Muscle of arm (tissue), 12 donors: ENCODE measurements around the gene PTPN1. TPM values are rescaled to one million over a fixed set of nuclear protein-coding genes. Genes with fewer than 3 reads are reported as not detected.

ENCODE experiments used
- DNase-seq: peaks from one replicate; pipeline ENCODE4 v3.0.0-alpha.2; 2013
- polyA plus RNA-seq, 12 donors: library from polyadenylated mRNA; unstranded; fragments of 120-200 nt; gene quantifications; one replicate each; pipeline ENCODE4 v1.2.1, GENCODE V29; 2013; ENCODE audit not compliant: insufficient read length in 12 of 12

The PTPN1 gene
- polyA plus RNA-seq, 12 donors: 16.9 to 22.1 (median 18.5) TPM; not detected in 1

DNA sequence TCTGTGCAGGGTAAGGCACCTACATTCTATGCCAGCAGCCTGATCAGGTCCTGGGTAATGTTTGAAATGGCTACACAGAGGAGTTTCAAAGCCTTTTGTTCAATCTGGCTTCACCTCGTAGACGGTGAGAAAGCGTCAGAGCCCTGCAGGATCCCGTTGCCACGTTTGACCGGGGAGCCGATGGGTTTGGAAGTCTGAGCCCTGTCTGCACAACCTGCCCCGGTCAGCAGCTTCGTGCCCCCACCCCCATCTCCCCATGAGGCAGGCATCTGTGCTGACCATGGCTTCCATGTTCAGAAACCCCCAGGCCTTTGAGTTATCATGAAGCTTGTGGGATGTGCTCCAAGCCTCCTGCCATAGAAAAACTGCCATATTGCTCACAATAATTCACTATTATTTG, 63.9 kb downstream of the PTPN1 start:
- no peak for DNase-seq

DNA sequence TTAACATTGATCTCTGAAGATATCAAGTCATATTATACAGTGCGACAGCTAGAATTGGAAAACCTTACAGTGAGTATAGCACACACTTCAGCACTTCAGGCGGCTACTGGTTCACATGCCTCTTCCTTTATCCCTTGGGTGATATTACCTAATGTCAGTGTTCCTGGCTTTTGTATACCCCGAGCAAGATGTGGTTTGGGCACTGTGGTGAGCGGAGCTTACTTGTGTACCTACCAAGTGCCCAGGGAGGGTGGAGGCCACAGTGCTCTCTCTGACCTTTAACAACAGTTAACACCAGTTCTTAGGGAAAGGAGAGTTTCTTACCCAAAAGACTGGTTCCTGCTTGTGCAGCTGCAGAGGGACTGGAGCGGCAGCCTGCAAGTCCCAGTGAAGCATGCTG, 64.4 kb downstream of the PTPN1 start:
- no peak for DNase-seq

DNA sequence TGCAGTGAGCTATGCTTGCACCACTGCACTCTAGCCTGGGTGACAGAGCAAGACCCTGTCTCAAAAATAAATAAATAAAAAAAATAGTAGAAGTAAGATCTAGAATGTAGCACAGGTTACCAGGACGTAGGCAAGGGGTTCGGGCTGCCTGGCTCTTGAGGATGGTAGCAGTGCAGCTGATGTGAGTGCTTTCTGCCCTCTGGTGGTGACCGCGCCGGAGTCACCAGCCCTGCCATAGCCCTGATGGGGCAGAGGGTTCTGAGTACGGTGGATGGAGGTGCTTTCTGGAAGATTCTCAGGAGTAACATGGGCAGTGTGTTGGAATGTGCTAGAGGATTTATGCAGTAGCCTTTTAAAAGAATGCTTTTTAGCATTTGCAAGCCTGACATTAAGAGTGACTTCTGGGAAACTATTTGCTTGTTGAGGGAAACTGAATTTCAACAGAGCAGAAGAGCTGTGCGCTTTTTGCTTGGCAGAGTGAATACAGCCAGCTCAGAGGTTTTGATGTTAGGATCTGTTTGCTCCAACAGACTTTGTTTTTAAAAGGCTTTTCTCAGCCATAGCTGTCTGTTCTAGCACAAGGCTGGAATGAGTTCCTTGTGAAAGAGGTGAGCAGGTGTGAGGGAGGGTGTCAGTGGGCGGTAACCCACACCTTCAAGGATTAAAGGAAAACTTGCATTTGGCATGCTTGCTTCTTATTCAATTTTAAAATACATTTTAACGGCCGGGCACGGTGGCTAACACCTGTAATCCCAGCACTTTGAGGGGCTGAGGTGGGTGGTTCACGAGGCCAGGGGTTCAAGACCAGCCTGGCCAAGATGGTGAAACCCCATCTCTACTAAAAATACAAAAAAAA, 65.9 kb downstream of the PTPN1 start:
- no peak for DNase-seq

DNA sequence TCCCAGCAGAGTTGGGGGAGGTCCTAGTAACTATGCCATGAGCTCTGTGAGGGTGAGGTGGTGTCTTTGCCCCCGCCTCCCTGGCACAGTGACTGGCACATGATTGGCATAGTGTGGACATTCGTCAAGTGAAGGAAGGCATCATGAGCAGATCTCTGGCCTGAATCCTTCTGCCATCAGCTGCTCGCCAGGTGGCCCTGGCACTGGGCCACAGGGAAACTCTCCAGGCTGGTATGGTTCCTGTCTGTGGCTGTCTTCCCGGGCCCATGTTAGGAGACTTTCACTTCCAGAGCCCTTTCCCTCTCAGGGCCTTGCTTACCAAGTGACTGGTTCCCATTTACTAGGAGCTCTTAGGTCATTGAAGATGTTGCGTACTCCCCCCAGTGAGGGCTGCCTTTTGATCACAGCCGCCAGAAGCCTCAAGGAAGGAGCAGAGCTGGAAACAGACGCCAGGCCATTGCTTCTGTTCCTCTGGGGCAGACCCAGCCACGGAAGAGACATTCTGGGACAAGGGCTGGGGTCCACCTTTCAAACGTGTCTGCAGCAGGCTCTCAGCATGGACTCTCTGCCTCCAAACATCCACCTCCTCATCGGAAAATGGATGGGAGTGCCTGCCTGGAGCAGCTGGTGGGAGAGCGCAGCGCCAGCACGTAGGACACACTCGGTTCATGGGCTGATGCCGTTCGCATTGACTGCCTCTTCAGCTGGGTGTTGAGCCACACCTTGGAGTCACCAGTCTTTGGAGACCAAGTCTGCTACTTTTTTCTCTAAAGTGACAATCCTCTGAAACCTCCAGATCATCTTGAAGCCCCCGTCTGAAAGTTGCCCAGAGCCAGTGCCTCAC, 67.2 kb downstream of the PTPN1 start:
- DNase-seq: no peak

DNA sequence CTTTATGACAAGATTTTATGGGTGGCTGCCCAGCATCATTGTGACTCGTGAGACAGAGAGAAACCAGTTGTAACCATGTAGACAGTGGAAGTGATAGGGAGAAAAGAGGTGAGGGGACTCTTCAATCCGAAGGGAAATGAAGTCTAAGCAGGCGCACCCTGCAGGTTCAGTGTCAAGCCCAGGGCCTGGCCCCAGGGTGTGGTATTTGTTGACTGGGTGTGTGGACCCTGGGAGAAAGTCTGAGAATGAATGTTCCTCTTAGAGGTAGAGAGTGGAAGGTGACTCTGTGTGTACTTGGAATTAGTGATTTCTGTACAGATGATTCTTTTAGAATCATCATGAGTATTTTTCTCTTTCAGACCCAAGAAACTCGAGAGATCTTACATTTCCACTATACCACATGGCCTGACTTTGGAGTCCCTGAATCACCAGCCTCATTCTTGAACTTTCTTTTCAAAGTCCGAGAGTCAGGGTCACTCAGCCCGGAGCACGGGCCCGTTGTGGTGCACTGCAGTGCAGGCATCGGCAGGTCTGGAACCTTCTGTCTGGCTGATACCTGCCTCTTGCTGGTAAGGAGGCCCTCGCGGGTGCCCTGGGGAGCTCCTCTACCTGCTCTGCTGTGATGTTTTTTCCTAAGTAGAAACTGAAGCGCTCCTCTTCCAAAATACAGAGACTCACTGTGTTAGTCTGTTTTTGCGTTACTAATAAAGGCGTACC, 68.0 kb downstream of the PTPN1 start:
- no peak for DNase-seq

DNA sequence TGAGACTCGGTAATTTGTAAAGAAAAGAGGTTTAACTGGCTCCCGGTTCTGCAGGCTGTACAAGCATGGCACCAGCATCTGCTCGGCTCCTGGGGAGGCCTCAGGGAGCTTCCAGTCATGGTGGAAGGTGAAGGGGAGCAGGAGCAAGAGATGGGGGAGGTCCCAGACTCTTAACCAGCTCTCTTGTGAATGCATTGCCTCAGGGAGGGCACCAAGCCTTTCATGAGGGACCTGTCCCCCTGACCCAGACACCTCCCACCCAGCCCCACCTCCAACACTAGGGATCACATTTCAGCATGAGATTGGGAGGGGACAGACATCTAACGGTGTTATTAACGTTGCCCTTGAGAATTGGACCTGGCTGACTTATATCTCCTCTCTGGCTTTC, 68.6 kb downstream of the PTPN1 start:
- no peak for DNase-seq

DNA sequence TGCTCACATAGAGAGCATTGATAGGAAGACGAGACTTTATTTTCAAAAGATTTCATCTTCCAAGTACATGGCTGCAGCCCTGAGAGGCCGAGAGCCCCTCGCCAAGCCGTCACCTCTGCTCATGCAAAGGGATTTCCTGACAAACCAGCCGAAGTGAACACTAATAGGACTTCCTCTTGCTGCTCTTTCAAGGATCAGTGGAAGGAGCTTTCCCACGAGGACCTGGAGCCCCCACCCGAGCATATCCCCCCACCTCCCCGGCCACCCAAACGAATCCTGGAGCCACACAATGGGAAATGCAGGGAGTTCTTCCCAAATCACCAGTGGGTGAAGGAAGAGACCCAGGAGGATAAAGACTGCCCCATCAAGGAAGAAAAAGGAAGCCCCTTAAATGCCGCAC, 69.3 kb downstream of the PTPN1 start:
- DNase-seq: no peak

DNA sequence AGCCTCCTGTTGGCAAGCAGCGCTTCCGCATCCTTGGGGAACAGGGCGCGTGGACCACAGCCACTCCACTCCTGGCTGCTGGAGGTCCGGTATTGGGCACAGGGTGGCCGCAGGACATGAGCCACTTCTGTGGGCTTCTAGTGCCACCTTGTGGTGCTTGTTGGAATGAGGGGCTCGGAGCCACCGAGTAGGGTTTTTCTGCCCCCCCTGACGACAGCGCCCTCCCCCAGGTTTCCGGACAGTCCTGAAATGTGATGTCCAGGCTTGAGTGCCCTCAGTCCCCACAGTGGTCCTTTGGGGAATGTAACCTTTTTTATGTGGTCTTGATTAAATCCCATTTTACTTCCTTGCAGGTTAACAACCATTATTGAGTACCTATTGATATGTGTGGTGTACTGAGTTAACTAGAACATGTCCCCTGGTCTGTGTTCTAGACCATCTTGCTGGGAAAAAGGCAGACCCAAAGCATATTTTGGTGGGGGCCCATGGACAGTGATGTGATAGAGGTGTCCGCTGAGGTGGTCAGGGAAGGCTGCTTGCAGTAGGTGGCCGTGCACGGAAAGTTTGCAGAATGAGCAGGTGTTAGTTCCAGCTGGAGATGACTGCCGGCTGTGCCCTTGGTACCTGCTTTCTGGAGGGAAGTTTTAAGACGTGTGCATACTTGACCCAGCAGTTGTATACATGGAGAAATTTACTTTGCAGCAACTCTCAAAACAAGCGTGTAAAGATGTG, 70.0 kb downstream of the PTPN1 start:
- peak; percentile 52 for DNase-seq

DNA sequence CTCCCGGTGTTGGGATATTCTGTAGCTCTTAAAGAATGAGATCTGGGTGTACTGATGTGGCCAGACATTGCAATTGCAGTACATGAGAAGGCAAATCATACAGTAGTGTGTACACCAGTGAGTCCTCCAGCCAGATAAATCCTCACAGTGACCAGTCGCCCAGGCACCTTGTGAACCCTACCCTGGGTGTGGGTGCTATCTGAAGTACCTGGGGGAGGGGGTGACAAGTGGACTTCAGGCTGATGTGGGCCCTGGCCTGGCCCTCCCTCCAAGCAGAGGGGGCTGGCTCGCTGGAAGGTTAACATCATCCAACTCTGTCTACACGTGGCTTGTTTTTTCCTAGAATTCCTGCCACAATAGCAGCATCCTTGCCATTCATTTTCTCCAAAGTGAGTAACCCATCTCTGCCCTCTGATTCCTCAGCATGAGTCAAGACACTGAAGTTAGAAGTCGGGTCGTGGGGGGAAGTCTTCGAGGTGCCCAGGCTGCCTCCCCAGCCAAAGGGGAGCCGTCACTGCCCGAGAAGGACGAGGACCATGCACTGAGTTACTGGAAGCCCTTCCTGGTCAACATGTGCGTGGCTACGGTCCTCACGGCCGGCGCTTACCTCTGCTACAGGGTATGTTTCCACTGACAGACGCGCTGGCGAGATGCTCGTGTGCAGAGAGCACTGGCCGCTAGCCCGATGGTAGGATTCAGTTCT, 70.8 kb downstream of the PTPN1 start:
- no peak for DNase-seq

DNA sequence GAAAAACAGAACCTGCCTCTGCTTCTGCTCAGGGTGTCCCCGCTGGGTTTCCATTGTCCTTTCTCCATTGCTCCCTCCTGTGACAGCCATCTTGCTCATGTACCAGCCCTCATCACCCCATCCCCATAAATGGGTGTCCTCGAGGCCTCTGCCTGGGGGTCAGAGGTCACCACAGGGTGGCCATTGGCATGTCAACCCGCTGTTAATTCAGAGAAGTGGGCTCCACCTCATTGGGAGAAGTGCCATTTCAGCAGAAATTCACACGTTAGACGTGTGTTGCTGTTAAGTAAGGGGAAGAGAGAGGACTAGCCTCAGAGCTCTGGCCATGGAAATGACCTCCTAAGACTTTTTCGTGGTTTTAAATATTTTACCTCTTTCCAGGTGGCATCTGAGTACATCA, 71.9 kb downstream of the PTPN1 start:
- DNase-seq: no peak

DNA sequence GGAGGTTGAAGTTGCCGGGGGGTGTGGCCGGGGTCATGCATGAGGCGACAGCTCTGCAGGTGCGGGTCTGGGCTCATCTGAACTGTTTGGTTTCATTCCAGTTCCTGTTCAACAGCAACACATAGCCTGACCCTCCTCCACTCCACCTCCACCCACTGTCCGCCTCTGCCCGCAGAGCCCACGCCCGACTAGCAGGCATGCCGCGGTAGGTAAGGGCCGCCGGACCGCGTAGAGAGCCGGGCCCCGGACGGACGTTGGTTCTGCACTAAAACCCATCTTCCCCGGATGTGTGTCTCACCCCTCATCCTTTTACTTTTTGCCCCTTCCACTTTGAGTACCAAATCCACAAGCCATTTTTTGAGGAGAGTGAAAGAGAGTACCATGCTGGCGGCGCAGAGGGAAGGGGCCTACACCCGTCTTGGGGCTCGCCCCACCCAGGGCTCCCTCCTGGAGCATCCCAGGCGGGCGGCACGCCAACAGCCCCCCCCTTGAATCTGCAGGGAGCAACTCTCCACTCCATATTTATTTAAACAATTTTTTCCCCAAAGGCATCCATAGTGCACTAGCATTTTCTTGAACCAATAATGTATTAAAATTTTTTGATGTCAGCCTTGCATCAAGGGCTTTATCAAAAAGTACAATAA, 72.5 kb downstream of the PTPN1 start:
- no peak for DNase-seq

DNA sequence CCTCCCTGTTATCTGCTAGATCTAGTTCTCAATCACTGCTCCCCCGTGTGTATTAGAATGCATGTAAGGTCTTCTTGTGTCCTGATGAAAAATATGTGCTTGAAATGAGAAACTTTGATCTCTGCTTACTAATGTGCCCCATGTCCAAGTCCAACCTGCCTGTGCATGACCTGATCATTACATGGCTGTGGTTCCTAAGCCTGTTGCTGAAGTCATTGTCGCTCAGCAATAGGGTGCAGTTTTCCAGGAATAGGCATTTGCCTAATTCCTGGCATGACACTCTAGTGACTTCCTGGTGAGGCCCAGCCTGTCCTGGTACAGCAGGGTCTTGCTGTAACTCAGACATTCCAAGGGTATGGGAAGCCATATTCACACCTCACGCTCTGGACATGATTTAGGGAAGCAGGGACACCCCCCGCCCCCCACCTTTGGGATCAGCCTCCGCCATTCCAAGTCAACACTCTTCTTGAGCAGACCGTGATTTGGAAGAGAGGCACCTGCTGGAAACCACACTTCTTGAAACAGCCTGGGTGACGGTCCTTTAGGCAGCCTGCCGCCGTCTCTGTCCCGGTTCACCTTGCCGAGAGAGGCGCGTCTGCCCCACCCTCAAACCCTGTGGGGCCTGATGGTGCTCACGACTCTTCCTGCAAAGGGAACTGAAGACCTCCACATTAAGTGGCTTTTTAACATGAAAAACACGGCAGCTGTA, 73.4 kb downstream of the PTPN1 start:
- no peak for DNase-seq

DNA sequence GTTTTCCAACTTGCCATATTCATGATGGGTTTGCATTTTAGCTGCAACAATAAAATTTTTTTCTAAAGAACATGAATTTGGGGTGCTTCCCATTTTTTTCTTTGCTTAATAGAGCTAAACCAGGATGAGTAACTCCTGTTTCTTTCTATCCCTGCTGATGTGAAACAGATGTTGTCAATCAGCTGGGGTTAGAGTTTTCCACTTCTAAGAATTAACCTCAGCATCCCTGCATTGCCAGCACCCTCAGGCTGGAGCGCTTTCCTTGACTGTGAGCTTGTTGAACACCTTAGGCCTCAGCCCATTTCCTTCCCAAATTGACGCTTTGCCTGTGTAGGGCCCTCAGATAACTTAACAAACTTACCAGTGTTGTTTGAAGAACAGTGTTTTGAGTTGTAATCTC, 74.5 kb downstream of the PTPN1 start:
- DNase-seq: no peak

DNA sequence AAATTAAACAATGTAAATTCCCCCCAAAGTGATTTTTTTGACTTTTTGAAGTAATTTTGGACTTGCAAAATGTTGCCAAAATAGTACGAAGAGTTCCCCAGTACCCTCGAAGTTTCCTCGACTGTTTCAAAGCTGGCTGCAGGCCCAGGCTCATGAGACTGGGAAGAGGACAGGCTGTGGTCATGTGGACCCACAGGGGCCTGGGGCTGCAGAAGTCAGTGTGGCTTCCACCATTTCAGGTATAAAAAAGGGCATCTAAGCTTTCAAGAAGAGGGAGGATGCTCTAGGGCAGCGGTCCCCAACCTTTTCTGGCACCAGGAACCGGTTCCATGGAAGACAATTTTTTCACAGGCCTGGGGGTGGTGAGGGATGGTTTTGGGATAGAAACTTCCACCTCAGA, 75.0 kb downstream of the PTPN1 start:
- DNase-seq: no peak

DNA sequence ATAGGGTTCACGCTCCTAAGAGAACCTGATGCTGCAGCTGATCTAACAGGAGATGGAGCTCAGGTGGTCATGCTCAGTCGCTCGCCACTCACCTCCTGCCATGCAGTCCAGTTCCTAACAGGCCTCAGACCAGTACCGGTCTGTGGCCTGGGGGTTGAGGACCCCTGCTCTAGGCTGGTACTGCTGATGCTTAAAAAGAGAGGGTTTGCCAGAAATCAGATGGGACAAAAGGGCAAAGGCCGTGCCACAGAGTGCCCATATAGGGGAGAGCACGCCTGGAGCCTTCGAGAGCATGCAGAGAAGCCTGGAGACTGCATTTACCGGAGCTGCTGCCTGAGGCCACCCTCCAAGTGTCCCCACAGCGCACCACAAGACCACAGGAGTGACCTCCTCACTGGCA, 75.5 kb downstream of the PTPN1 start:
- DNase-seq: no peak

DNA sequence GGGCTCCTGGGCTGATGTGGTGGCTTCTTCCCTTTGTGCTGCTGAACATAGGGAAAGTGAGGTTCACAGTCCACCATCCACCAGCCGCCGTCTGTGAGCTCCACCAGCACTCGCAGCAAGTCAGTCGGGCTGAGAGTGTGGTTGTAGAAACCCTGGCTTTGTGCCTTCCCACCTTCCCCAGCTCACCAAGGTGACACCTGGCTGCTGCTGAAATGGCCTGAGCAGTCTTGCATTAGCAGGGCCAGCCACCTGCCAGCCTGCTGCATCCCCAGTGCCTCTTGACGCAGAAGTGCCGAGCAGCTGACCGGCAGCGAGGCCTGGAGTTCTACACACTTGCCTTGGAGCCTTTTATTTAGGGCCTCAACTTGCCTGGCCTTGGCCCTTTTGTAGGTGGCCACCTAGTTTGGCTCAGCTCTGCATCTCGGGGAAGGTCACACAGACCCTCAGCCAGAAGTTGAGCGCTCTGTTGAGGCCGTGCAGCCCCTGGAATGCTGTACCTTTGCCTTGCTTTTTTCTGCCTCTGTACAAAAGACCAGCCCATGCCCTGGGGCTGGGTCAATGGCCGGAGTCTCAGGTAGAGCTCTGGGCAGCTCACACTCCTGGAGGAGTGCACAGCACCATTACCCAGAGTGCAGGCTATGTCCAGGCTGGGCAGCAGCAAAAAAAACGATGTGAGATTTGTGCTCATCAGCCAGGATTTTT, 76.5 kb downstream of the PTPN1 start:
- DNase-seq: no peak

DNA sequence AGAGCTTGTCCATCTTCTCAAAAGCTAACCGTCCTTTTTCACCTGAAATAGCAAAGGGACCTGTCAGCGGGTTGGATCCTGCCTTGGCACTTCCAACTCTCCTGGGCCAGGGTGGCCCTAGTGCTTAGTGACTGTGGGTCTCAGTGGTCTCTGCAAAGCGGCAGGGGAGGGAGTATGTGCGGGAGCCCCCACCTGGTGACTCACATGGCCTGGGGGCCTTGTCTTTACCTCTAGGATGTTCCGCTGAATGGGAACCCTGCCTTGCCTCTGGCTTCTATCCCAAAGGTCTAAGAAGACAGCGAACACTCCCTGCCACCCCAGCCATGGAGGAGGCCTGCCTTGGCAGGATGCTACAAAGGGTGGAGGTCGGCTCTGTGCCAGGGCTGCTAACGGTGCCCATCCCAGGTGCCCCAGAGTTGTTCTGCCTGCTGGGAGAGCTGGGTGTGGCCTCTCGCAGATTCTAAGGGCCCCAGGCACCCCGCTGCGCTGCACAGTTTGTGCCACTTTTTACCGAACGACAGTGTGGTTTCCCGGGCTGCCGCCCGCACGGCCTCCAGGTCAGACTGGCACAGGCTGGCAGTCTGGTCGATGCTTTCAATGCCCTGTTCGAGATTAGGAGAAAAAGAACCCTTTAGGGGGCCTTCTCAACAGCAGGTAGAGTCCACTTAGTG, 77.2 kb downstream of the PTPN1 start:
- DNase-seq: no peak

DNA sequence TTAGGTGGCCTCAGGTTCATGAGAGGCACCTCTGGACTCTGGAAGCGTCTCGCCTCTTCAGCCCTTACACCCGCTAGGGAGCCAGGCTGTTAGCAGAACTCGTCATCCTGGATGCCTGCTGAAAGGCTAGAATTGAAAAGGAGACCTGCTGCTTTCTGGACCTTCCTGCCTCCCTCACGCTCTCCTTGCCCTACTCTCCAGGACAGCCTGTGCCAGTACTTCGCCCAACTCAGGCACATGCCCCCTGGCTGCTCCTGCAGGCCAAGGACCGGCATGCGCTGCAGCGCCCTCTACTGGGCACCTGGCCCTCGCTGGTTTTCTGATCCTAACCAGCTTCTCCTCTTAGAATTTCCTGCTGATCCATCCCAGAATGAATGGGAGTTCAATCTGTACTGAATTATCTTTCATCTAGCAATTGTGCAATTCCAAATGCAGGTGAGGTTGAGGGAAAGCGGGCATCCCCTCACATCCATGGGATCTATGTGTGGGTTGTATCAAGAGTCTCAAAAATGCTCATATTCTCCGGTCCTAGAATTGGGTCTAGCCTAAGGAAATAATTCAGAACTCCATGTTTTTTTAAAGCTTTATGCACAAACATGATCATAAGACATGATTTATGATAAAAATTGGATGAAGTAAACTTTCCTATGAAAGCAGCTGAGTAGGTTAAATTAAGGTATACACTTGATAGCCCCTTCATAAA, 78.0 kb downstream of the PTPN1 start:
- DNase-seq: peak; percentile 48
